HG03457 (cell line): ENCODE data around the gene M6PR.
"Not testable (repeated sequence)": the region's sequence is repeated elsewhere in the genome, so short reads cannot be mapped to it uniquely, and the experiment has no call there.

Experiments
- ATAC-seq: cut with Tn5 transposase; IDR thresholded peaks from one replicate; pipeline ENCODE4 v1.9.1; 2021; ENCODE audit warnings: moderate number of reproducible peaks; ENCODE audit not compliant: unreplicated experiment

Gene M6PR

DNA sequence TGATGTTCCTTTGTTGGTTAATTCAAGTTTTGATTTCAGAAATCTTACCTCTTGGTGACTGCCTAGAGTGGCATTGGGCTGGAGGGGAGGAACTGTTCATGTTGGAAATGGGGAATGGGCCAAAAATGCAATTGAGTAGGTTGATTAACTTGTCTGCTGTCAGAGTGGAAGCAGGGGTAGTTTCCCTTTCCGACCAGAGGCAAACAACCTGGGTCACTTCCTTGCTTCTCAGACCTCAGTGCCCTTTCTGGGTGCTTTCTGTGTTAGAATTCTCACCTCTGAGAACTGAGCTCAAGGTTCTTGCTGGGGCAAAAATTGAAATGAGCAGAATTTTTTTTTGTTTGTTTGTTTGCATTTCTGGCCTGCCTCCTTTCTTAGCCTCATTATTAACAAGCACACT is 2.3 kb upstream of the M6PR start:
- ATAC-seq, result no peak

DNA sequence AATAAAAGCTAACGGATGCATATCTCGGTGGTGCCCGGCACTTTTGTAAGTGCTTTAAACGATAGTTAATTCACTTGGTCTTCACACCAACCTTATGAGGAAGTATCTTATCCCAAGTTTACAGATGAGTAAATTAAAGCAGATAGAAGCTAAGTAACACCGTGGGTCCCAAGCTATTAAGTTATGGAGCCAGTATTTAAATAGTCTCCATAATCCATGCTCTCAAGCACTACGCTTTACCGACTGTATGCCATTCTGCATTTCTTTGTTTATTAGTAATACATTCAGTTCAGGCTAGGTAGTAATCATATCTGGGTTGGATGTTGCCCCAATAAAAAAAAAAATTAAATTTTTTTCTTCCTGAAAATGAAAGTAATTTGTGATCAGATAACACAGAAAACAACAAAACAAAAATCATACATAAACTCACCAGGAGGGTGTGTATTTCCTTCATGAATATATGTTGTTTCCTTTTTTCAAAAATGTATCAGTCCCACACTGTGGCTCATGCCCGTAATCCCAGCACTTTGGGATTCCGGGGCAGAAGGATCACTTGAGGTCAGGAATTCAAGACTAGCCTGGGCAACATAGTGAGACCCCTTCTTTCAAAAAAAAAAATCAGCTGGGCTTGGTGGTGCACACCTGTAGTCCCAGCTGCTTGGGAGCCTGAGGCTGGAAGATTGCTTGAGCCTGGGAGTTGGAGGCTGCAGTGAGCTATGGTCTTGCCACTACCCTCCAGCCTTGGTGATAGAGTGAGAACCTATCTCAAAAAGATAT is 1.4 kb upstream of the M6PR start:
- no peak for ATAC-seq

DNA sequence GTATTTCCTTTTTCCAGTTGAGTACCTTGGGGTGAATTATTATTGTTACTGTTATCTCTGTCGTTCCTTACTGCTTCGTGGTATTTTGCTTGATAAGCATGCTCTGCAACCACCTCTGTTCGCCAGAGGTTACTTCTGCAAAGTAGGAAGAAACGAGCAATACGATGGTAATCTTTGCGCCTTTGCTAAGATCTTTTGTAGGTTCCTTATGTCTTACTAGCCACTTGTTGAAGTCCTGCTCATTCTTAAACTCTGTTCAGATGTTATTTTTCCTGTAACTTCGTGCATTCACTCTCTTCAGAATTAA is 729 bp upstream of the M6PR start:
- peak; percentile 11 for ATAC-seq

DNA sequence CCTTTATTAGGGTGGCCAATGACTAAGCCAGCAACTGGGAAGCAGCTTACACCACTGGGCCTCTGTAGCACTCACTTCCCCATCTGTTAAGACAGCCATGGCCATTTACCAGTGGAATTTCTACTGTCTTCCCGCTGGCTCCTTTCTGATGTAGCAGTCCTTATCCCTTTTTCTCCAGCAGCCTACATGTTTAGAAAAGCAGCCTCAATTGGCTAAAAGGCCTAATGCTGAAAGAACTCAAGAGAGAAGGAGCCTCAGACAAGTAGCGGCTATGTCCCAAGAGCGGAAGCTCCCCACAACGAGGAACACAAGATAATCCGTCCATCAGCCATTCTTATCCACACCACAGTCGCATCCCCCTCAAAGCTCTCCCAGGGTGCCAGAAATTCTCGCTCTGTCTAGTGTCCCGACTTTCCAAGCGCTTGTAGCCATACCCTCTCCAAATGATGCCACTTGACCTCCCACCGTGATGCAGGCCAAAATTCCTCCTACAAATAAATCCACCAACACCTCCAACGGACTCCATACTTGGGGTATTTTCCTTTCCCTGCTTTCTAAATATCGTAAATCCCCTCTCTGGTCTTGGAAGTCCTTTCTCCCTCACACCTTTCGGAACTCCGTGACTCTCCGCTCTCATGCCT is 624 bp downstream of the M6PR start:
- no peak for ATAC-seq

DNA sequence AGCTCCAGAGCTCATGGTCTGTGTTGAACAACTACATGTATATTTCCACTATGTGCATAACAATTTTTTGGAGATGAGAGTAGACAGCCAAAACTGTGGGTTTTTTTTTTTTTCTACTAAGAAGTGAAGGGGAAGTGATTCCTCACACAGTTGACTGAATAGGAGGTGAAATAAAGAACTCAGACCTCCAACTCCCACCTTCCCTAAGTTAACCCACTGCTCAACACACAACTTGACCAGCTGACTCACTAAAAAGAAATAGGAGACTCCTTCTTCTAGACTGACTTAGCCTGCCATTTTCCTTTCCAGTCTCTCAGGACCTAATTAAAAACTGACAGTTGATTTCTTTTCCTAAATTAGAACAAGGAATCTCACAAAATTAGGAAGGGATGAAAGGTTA is 1.7 kb downstream of the M6PR start:
- no peak for ATAC-seq

DNA sequence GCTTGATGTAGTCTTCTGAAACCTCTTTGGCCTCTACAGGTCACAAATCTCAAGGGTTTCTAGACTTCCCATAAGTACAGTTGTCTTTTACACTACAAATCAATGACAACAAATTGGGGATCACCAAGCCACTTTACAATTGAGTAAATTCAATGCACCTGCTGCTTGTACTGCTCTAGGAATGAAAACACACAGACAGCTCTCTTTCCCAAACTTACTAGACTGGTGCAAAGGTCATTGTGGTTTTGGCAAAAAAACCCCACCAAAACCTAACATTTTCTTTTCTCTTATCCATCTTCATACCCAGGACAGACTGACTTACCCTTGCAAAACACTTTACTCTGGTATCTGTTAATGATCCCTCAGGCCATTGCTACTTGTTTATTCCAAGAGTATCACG is 2.7 kb downstream of the M6PR start:
- no peak for ATAC-seq

DNA sequence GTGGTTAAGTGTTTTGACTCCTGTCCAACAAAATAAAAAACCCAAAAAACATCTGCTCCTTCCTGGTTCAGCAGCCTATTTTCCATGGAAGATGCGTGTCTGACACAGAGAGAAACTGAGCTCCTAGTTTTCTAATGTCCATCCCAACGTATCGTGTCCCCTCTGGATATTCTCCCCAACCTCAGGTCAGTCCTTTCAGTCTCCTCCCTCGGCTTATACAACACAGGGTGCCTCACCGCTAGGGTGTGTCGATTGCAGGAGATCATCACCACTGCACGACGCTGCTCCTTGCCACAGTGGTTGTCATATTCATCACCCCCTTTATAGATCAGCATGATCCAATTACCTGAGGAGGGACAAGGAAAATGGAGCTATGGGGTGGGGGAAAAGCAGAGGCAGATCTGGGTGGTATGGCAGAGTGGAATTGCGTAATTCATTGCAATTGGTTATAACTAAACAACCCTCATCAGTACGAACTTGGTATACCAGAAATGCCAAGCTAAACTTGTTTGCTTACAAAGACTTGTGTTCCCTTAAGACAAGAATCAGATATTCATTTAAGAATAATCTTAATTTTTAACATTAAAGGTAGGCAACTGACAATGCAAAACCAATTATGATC is 5.8 kb downstream of the M6PR start:
- ATAC-seq, result no peak

DNA sequence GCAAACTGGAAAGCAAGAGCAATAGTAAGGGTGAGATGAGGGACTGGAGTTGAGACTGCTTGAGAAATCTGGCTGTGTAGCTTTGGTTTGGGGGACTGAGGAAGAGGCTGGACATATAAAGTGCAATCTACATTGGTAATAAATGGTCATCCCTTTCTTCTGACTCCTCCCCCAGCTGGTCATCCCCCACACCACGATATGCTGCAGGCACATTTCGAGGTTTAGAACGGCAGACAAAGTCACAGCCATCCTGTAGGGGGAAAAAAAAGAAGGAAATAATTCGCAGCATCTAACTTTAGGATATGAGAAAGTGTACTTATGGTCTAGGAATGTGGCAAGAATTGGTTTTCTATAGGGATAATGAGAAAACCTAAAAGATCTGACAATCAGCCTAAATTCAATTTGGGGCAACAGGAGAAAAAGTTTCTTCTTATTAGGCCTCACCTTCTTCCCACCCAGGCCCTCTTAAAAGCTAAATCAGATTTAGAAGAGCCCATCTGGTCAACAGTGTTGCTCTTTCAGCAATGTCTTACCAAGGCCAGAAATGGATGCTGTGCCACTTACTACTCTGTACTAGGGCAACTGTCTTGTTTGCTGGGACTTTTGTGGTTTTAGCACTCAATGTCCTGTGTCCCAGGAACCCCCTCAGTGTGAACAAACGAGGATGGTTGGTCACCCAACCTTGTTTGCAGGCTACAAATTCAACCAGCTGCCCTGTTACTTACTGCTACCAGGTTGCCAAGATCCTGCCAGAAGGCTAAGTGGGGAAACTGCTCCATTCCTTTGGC is 7.6 kb downstream of the M6PR start:
- ATAC-seq, result no peak

DNA sequence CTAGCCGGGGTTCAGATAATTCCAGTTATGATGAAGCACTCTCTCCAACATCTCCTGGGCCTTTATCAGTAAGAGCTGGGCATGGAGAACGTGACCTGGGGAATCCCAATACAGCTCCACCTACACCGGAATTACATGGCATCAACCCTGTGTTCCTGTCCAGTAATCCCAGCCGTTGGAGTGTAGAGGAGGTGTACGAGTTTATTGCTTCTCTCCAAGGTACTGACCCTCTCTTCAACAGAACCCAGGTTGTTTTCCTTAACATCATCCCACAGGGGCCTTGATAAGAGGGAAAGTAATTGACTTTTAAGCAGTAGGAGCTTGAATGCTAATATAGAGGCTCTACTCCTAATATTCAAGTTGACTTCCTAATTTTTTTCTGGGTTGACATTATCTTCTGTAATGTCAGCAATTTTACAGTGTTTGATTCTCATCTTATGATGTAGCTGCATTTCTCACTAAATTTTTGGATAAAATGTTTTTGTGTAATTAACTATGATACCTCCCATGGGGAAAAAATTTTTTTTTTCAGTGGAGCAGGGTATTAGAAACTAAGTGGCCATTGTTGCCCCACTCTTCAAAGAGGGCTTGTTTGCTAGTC is 11.5 kb downstream of the M6PR start:
- not testable (repeated sequence) for ATAC-seq

DNA sequence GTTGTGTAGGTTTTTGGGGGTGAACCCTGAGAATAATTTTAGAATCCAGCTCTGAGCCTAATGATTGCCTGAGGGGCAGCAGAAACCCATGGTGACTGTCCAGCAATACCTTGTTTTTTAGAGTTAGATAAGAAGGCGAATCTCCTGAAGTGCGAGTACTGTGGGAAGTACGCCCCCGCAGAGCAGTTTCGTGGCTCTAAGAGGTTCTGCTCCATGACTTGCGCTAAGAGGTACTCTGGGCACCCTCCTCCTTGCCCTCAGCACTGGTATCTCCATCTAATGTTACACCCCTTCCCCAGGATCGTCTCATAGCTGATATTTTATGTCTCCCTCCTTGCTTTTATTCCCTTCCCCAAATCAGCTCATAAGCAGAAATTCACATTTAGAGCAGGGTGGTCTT is 12.7 kb downstream of the M6PR start:
- no peak for ATAC-seq

DNA sequence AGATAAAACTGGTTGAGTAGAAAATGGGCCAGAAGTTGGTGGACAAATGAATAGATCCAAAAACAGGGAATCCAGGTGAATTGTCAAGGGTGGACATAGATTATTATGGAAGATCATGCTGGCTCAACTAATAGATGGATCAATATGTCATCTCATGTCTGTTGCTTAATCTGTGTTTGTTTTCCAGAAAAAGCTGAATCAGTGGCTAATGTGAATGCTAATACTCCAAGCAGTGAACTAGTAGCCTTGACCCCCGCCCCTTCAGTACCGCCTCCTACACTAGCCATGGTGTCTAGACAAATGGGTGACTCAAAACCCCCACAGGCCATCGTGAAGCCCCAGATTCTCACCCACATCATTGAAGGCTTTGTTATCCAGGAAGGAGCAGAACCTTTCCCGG is 15.4 kb downstream of the M6PR start:
- not testable (repeated sequence) for ATAC-seq

DNA sequence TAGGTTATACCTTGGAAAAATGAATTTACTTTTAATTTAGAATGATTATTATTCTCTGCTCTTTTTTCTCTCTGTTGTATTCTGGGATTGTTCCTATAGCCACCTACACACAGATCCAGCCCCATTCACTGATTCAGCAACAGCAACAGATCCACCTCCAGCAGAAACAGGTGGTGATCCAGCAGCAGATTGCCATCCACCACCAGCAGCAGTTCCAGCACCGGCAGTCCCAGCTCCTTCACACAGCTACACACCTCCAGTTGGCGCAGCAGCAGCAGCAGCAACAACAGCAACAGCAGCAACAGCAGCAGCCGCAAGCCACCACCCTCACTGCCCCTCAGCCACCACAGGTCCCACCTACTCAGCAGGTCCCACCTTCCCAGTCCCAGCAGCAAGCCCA is 17.0 kb downstream of the M6PR start:
- ATAC-seq, result not testable (repeated sequence)

DNA sequence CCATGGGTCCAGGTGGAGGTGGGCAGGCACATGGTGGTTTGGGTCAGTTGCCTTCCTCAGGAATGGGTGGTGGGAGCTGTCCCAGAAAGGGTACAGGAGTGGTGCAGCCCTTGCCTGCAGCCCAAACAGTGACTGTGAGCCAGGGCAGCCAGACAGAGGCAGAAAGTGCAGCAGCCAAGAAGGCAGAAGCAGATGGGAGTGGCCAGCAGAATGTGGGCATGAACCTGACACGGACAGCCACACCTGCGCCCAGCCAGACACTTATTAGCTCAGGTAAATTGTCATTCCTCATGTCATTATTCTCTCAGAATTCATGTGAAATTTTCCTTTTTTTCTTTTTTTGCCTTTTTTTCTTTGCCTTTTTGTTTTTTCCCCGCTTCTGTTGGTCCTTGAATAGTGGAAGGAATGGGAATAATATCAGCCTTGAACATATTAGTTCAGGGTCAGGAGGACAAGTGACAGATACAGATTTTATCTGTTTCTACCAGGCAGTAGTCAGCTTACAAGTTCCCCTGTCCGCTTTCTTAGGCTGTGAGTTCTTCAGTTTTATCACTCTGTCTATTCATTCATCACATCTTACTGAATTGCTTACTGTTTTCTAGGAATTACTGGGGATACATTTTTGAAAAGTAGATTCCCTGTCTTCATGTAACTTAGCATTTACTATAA is 18.7 kb downstream of the M6PR start:
- not testable (repeated sequence) for ATAC-seq

DNA sequence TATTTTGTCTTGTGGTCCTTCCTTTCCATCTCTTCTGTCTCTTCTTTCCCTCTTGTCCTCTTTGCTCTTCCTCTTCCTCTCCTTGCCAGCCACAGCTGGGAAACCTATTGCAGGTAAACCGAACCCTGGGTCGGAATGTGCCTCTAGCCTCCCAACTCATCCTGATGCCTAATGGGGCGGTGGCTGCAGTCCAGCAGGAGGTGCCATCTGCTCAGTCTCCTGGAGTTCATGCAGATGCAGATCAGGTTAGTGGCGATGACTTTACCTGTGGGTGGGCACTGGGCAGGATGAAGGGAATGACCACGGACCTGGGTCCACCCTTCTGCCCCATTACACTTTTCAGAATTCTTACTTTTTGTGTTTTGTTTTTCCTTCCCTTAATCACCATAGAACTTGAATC is 26.9 kb downstream of the M6PR start:
- no peak for ATAC-seq

DNA sequence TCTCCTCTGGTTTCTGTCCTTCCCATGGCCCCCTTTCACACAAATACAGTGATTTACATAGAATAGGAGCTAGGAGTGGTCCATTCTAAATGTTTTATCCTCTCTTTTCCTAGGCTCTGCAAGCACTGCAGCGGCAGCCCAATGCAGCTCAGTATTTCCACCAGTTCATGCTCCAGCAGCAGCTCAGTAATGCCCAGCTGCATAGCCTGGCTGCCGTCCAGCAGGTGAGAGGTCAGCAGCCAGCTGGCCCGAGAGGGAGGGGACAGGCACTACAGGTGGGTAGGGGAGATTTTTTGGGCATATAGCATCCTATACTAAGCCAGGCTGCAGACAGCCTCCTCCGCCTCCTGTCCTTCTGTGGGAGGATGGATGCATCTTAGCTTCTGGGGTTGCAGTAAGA is 29.8 kb downstream of the M6PR start:
- not testable (repeated sequence) for ATAC-seq

DNA sequence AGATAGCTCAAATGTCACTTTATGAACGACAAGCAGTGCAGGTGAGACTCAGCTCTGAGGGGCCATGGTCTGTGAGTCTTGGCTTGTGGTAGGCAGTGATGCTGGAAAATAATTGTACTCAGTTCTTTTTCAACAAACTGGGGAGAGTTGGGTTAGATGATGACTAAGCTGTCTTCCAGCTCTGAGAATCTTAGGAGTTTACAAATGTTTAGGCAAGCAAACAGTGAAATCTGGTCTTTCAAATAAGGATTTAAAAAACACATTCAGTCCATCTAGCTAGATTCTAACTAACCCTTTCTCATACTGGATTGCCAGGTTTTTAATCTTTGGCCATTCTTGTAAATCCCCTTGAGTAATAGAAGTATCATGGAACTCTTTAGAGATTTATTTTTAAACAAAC is 31.7 kb downstream of the M6PR start:
- ATAC-seq, result no peak

DNA sequence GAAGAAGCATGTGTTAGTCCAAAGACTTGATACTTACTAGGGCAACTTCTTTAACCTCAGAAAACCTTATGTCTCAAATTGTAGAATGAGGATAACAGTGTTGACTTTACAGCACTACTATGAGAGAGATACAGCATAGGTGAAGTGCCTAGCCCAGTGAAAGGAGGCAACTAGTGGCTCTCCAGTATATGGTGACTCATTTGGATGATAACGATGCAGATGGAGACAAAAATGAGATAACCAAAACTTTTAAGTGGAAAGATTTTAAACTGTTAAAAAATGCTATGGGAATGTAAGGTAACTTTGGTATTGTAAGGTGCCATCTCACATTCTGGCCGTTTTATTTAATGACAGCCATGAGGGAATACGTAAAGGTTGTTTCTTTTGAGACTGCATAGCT is 32.4 kb downstream of the M6PR start:
- no peak for ATAC-seq

DNA sequence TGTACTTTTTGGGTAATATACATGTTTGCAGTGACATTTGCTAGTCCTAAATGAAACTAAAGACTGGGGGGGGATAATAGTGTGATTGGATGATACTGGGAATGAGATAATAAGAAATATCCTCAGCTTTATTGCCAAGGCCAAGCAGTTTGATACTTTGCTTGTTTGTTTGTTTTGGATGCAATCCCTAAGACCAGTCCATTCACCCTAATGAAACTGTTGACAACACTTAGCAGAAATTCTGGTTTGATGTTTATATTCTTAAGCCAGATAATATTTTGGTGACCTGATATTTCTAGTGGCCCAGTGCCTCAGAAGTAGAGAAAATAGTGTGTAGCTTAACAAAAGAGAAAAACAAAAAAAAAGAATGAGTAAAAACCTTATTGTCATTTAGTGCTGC is 33.3 kb downstream of the M6PR start:
- no peak for ATAC-seq

DNA sequence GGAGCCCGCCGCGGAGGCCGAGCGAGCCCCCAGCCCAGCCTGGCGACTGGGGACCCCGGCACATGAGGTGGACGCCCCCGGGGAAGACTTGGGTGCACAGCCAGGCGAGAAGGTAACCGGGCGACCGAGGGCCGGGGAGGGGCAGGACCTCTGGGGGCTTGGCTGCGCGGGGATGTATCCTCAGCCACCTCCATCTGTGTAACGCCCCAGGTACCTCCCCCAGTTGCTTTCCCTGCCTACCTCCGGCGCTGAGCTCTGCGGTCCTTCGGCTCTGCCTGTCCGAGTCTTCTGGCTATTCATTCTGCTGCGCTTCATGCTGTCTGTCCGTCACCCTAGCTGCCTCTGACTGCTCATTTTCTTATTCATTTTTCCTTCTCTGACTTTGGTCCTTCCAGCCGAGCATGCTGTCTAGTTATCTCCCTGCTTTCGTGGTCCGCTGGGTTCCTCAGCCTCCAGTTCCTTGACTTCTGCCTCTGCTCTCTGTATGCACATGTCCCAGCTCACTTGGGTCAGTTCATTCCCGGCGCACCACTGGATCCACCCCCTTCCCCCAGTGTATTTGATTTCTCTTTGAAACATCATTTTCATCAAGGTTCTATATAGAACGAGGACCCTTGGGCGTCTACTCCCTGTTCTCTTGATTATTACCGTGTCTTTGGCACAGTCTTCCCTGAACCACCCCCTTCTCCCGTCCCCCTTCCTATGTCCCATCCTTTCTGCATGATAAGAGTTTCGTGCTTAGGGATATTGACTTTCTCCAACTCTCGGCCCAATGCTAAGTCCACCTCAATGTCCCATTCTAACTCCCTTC is 34.5 kb downstream of the M6PR start:
- peak; percentile 59 for ATAC-seq
